ENCODE measurements around the gene TTLL11.
A peak's percentile ranks its signal among the peaks of the same experiment; 100 is the strongest.

The TTLL11 gene

DNA sequence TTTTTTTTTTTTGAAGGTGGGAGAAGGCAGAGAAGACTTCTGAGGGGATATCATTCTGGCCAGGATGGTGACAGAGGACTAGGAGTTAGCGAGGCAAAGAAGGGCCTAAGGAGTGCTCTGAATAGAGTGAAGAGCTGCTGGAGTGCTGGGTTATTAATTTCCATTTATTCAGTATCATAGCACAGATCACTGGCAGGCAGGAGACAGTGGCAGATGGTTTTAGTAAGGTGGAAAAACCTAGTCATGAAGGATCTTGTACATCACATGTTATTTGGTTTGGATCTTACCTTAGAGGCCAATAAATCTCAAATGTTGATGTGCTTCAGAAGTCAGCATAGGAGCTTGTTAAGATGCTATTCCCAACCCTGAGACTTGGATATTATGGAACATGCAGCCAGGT is 165.5 kb downstream of the TTLL11 start:
- peak; percentile 44 for DNase-seq

GRCh38 chr9:121927081-121927480 is 166.0 kb downstream of the TTLL11 start:
- no peak for DNase-seq

- no peak for DNase-seq
These were observed 166.7 kb downstream of the TTLL11 start for GRCh38 chr9:121926351-121926801.

DNA sequence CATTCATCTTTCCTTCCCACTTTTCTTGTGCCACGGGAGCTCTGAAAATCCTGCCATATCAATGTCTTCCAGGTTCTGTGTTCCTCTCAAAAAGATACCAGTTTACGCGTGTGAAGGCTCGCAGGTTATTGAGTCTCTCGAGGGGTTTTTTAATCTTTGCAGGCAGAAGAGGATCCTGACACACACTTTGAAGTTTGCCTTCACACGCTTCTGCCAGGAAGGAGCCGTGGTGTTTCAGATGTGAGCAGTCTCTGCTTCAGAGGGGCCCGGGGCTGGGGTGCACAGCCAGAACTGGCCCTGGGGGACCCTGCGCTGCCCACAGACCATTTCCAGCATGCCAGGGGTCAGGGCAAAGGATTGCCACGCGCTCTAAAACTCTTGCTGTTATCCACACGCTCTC is 167.2 kb downstream of the TTLL11 start:
- DNase-seq, result no peak

DNA sequence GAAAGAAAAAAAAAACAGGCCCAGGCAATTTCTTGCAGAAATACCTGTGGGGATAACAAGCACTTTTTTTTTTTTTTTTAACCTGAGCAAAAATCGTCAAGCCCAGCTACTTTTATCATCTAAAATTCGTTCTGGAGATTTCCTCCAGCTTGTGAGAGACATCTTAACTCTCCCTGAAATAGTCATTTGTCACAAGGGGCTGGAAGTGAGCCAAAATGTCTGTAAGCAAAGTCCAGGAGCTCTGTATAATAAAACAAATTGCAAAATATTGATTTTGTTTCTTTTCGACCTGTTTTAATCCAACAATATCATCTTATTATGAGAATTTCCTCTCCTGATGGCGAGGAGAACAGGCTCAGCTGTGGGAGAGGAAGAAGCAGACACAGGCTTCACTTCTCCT is 168.4 kb downstream of the TTLL11 start:
- no peak for DNase-seq

DNA sequence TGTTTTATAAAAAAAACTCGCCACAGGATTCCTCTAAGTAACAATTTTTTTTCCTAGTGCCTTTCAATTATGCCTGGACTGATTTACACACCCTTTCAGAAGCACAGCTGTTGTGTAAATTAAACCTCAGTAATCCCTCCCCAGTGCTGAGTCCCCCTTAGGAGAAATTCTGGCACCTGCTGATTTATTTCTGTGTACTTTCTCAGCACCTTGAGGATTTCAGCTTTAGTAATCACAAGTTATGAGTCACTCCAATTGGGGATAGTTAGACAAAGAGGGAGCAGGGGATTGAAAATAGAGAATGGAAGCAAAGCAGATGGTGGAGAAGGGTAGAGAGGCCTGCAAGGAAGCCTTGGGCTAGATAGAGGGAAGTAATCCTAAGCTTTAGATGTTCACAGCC is 171.7 kb downstream of the TTLL11 start:
- DNase-seq, result peak; percentile 98

DNA sequence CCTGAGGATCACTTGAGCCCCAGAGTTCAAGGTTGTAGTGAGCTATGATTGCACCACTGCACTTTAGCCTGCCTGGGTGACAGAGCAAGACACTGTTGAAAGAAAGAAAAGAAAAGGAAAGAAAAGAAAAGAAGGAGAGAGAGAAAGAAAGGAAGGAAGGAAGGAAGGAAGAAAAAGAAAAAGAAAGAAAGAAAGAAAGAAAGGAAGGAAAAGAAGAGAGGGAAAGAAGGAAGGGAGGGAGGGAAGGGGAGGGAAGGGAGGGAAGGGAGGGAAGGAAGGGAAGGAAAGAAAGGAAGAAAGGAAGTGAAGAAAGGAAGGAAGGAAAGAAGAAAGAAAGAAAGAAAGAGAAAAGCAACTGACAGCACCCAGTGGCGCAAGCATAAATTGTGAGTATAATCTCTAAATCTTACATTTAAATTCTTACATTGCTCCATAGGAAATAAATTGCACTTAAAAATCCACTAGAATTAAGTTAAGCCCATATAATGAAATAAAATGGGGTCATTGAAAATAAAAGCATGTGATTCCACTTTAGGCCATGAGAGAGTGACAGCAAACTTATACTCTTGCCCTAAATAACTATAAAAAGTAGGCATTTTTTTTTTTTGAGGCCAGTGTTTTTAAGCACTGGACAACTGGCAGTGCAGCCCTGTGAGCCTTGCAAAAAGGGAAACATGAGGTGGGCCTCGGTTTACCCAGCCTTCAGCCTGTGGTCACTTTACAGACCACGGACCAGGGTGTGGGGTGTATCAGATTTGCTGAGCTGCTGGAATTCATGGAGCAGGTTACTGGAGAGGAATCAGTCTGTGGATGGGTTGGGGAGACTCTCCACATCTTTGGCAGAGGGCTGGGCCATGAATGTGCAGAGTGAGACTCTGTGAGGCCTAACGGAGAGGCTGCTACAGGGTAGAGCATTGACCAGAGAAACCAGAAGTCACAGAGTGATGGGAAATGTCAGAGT is 175.5 kb downstream of the TTLL11 start:
- DNase-seq, result no peak

- no peak for DNase-seq
These were observed 177.8 kb downstream of the TTLL11 start for GRCh38 chr9:121915304-121915625.

DNA sequence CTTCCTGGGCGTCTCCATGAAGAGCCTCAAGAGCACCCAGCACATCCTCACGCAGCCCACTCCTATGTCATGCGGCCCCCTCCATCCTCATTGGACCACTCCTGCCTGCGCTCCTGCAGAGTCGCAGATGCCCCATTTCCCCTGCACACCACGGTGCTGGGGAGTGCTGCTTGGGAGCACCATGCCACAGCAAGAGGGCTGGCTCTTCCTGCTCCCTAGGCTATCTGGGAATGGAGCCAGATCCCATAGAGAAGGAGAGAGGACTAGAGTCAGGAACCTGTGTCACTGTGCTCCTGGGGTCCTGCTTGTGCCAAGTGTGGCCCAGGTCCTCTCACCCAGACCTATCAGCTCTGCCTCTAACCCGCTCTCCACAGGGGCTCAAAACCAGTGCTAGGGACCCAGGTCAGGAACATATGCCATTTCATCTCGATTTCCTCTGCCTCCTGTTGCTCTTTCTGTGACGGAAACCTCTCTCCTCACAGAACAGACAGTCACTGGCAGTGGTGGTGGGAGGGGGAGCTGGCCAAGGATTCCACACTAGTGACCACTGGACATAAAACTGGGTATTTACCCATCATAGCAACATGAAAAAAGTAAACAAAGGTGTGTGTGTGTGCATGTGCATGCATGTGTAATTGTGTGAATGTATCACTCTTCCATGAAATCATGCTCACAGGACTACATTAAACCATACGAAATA is 178.4 kb downstream of the TTLL11 start:
- DNase-seq, result peak; percentile 35

DNA sequence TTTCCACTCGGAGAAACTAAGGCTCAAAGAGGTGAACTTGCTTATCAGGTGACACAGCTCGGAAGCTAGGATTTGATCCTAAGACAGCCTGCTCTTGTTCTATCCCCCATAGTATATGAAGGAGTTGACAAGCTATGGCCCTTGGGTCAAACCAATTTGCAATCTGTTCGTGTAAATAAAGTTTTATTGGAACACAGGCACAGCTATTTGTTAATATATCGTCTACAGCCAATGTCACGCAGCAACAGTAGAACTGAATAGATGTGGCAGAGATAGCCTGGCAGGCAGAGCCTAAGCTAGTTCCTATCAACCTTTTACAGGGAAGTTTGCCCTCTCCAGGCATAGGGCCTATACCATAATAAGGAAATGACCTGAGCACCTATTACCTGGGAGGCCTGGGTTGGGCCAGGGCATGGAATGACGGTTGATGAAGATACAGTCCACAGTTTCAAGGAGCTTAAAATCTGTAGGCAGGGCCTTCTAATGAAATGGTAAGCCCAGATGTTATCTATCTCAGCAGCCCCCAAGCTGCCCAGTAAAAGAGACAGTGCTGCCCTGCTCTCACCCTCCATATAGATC is 179.0 kb downstream of the TTLL11 start:
- no peak for DNase-seq

DNA sequence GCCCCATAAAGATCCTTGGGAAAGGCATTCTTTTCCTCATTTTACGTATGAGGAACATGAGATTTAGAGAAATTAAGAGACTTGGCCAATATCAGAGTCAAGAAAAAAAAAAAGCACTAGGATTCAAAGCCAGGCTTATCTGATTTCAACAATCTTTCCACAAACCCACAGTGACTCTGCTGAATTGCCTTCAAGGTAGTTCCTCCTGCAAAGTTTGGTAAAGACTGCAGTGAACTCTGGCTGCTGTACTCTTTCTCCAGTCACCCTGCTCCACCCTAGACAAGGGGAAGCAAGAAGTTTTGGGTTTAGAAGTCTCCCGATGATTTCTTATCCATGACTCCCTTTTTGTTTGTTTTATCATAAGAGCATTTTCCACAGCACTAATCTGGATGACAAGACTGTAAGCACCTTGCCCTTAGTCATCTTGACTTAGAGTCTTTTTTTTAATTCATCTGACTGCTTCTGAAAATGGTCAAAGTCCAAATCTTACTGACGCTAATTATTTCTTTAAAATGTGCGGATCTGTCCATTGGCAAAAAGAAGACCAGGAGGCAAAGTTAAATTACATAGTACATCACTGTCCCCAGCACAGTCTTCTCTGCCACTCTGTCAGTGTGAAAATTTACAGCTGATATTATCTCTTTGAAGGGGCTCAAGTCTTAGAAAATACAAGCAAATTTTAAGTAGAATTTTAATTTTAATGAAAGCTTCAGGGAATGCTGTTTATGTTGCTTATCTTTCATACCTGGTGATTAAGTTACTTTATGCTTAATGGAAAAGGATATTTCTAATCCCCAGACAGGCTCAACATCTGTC is 180.1 kb downstream of the TTLL11 start:
- DNase-seq, result peak; percentile 69

DNA sequence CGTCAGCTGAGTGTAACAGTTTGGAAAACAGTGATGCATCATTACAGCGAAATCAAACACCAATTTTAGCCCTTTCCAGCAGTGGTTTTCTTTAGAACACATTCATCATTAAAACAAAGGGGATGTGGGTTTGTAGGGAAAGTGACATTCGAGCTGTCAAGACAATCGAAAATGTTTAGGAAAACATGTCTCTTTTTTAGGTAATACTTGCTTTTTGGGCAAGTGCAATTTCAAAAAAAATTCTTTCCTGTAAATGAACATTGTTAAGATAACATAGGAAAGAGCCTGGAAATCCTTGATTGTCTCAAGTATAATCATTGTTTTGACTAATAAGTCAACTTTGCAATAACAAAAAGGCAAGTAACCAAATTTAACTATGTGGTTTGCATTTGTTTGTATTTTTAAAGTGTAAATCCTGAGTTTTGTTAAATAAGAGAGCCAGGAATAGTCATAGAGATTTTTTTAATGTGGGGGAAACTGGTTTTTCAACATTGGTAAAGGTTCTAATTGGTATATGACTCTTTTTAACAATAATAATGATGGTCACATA is 182.5 kb downstream of the TTLL11 start:
- DNase-seq, result no peak

DNA sequence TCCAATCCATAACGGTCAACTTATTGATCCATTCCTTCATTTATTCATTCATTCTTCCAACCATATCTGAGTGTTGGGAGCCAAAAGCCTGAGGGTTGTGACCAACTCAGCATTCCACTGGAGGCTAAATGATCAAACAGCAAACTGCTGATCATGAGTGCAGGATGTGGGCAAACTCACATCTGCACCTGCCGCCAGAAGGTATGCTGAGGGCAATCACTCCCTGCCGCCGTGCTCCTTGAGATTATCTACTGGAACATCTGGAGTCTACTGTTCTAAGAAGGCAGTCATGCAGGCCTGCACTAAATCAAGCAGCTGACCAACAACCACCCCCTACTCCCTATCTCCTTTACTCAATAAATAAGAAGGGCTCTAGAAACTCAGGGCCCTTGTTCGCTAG is 184.0 kb downstream of the TTLL11 start:
- DNase-seq, result no peak

GRCh38 chr9:121906074-121906870 is 186.8 kb downstream of the TTLL11 start:
- DNase-seq, result no peak

GRCh38 chr9:121902461-121903135 is 190.5 kb downstream of the TTLL11 start:
- no peak for DNase-seq

DNA sequence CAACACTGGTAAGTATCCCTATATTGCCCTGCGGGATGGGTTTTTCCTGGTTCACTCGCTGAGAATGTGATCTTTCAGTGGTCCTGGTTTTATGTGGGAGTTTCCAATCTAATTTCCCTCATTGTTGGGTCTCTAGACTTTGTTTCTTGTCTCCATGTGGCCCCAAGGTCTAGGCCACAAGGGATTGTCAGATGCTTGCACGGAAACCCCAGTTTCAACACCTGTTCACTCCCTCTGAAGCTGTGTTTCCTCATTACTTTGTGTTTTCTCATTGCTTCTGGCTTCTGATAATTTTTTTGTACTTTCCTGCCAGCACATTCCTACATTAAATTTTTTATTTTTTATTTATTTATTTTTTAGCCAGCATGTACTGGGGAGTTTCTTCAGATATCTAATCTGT is 191.5 kb downstream of the TTLL11 start:
- no peak for DNase-seq

GRCh38 chr9:121900163-121900562 is 192.9 kb downstream of the TTLL11 start:
- DNase-seq, result no peak

GRCh38 chr9:121898856-121899255 is 194.3 kb downstream of the TTLL11 start:
- DNase-seq, result no peak

GRCh38 chr9:121897140-121897539 is 196.0 kb downstream of the TTLL11 start:
- DNase-seq, result no peak

GRCh38 chr9:121896545-121896943 is 196.6 kb downstream of the TTLL11 start:
- DNase-seq, result no peak

All from NCI-H524 treated with DMSO at 0.1 percent for 48 hours (cell line).